ENCODE results near the gene MARCKS.

Gene MARCKS, protein sequence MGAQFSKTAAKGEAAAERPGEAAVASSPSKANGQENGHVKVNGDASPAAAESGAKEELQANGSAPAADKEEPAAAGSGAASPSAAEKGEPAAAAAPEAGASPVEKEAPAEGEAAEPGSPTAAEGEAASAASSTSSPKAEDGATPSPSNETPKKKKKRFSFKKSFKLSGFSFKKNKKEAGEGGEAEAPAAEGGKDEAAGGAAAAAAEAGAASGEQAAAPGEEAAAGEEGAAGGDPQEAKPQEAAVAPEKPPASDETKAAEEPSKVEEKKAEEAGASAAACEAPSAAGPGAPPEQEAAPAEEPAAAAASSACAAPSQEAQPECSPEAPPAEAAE

DNA sequence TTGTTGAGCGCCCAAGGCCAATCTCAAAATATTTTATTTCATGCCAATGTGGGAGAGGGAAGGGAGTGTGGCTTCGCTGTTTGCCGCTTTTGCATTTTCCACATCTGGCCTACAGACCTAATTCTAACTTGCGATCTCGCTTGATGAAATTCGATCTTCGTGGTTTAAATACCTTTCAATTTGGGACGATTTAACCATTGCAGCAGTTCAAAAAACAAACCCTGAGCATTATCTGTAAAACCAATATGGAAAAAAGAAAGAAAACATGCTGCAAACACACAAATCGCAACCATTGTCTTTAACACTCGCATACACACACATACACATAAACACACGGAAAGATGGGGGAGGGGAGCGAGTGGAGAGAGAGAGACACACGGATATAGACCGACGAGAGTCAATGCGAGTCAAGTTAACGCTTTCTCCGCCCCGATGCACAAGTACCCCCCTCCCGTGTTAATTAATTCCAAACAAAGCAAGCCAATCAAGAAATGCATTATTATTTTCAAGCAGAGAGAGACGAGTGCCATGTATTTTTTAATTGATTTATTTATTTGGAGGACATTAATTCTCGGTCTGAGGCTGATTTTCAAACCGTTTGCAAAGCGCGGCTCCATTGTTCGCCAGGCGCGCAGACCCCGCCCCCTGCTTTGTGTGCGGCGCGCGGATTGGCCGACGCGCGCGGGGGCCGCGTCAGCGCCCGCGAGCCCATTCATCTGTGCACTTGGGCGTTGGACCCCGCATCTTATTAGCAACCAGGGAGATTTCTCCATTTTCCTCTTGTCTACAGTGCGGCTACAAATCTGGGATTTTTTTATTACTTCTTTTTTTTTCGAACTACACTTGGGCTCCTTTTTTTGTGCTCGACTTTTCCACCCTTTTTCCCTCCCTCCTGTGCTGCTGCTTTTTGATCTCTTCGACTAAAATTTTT lies at the start of gene MARCKS:
MARCKS (plus strand) TSS at position 721 of the 931 bp plus-strand sequence. CDS start 401 bp downstream, outside the sequence.
- DNase-seq = peak; percentile 98

DNA sequence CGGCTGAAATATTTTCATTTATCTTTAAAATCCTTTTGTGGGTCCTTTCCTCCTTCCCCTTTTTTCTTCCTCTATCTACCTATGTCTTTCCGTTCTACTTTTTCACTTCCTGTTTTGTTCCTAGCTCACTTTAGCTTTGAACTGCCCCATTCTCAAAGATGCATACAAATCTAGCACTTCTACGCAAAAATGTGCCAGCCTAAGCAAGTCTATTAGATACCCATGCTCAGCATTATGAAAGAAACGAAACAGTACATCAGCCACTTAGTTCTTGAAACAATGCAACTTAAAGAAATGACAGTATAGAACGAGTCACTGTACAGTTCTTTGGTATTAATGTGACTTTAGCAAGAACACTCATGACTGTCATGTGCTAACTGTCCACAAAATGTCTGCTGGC lies 47.3 kb upstream of the MARCKS start:
- DNase-seq = no peak

DNA sequence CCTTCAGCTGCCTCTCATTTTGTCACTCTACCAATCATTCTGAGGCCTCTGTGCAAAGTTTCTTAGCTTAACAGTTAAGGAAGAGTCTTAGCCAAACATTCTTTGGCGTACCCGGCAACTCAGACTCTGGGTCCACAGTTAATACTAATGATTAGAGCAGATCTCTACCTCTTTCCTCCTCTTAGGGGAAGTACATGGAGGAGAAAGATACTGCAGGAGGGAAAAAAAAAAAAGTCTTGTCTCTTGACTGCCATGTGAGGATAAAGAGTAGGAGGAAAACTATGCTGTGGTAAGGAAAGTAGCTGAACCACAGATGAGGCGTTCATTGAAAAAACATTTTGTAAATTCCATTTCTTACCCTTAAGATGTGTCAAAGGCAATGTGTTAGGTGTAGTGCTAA lies 44.0 kb upstream of the MARCKS start:
- DNase-seq = no peak

DNA sequence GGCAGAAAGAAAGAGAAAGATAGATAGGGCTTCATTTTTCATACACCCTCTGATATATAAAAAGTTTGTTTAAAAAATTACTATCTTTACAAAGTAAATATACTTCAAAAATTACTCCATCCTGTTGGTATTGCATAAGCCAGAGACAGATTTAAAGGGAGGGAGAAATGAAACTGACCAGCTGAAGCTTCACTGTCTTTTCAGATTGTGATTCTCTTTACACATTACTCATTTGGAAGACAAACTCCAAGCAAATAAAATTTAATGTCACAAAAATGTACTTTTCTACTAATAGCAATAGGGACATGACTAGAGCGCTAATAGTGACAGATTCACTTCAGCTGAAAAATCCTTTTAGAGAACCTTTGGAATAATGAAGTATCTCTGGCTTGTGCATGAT lies 38.6 kb upstream of the MARCKS start:
- DNase-seq = no peak

DNA sequence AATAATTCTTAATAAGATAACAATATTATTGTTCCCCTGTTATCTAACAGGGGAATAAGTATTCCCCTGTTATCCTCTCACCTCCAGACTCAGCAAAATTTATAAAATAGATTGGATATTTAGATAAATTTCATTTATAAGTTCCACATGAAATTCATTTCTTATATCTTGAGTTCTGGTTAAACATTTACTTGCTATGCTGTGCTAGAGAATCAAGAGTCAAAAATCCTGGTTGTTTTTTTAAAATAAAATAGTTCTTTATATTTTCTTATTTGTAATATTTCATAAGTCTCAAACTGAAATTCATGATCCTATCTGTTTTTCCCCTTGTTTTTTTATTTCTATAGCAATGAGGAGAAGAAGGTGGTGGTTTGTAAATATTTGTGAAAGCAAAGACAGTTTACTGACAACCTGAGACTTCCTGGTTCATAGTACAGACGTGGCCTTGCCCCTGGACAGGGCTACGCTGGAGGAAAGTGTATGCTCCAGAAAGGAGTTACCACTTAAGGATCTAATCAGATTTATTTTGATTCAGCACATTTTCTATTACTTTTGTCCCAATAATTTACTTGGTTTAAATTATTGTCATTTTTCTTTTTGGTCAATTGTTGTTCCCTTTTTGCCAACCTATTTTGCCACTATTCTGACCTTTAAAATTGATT lies 37.8 kb upstream of the MARCKS start:
- no peak for DNase-seq

DNA sequence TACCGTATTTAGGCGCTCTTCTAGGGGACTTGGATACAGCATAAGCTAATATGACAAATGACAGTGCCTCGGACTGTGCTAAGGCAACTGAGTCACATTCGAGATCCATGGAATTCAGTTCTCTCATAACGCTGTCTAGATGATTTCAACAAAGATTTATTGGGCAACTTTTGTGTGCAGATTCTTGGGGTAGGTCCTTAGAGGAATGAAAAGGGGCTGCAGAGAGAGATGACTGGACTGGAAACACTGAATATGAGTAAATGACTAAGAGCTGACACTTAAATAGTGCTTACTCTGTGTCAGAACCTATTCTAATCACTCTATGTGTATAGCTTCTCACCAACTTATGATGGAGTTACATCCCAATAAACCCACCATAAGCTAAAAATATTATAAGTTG lies 36.4 kb upstream of the MARCKS start:
- no peak for DNase-seq

DNA sequence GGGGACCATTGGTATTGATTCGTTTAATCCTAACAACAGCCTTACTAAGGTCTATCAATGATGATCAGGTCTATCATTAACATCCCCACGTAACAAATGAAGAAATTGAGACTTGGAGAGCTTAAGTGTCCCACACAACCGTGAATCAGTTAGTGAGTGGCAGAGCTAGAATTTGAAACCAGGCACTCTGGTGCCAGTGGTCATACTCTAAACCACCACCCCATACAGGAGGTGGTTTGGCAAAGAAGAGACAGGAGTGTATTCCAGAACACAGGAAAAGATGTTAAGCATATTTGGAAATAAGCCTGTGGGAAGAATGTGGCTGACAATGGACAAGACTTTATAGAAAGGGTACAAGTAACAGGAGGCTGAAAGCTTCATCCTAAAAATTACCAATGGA lies 35.7 kb upstream of the MARCKS start:
- DNase-seq = no peak

DNA sequence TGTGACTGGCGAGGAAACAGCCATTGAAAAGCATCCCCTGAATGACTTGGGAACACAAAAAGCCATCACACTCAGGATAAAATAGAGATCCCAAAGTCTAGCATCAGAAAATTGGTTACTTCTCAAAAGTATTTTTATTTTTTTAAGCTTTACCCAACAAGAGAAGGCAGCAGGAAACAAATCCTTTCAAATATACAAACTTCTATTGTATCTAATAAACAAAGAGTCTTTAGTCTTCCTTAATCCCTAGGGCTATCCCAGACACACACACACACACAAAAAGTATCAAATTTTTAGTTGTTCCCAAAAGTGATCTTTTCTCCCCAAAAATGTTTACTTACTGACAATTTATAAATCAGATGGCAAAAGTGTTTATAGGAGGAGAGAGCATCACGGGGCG lies 33.2 kb upstream of the MARCKS start:
- no peak for DNase-seq

DNA sequence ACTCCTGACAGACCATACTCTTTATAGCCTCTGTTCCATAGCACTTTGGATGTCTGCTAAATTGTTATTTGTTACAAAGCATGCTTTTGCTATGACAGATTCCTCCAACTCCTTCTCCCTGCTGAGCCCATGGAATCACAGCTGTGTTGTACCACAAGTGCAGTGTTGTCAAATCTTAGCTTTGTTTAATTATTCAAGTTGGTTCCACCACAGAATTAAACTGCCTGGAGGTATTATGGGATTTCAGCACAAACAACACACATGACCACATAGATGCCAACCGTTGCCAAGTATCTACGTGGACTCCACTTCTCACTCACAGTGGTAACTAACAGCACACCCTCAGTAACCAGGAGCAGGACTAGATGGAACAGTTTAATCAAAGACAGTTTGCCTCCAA lies 32.7 kb upstream of the MARCKS start:
- DNase-seq = no peak

DNA sequence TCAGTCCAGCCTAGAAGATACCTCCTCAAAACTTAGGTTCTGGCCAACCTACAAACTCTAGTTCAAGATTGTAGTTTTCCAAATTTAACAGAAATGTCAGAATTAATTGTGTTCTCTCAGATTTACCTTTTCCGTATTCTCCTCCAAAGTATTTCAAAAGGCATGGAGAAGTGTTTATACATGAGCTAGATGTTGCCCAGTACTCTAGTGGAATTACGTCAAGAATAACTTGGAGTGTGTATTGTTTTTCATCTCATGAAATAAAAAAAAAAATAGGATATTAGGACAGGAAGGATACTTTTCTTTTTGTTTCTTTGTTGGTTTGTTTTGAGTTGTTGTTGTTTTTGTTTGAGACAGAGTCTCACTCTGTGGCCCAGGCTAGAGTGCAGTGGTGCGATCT lies 32.3 kb upstream of the MARCKS start:
- DNase-seq = no peak

DNA sequence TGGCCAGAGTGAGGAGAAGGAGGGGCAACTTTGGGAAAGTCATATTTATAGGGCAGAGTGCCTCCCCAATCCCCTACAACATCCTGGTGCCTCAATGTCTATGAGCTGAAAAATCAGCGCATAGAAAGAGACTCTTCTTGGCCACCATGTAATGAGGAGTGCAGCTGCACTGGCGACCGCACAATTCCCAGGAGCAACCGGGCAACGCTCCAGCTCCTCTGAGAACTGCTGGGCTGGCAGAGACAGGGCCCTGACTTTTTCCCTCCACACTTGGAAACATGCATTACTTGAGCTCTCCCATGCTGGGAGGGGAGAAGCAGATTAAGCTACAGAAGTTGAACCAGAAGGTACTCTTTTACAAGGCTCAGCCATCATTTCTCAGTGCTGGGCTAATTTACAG lies 31.4 kb upstream of the MARCKS start:
- no peak for DNase-seq

DNA sequence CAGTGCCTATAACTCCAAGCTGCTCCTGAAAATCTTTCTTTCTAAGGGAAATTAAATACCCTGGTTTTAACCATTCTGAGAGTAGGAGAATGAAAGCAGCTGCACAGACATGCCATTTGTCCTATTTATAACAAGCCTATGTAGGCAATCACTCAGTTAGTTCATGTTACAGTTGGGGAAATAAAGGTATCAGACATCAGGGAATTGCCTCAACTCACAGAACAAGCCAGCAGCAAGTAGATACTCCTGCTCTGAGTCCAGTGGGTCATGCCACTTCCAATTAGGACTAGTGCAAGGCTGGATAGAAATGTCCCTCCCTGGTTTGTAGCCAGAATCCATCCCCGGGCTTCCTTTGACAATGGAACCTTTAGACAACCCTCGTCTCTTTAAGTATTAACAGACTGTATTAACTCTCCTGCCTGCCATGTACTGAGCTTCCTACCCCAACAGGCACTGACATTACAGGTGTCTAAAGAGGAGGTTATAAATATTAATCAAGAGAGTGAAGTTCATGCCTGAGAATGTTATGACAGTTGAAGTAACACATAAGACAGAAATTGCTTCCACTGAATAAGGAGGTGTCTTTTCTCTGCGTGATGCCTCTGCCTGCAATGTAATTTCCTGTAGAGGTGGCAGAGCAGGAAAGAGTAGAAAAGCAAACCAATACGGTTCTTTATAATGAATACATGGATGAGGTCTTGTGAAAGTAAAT lies 28.0 kb upstream of the MARCKS start:
- DNase-seq = no peak

DNA sequence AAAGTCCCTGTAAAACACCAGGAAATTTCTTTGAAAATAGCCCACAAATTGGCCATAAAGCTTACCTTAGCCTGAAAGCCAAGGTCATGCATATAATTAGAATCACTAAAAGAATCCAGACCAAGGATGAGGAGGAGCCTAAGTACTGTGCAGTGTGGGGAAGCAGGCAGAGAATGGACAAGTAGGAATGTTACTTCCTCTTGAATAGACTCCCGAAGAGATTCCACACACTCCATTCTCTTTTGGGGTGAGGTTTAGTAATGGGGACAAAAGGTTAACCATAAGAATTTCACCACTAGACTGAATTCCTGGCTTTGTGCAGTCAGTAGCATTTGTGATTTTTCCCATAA lies 27.5 kb upstream of the MARCKS start:
- no peak for DNase-seq

DNA sequence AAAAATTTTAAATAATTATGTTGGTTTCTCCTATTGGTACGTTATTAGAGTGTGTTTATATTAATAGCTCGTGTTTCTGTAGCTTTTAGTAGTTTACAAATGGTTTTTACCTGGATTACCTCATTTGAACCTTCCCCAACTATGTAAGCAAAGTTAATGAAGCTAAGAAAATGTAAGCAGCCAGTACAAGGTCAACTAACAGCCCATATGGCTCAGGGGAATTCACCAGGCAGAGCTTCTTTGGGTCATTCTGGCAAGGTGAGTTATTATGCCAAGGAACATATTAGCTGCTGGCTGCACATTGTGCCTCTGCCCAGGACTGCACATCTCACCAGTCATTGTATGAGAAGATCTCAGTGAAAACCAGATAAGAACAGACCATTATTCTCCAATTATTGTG lies 27.0 kb upstream of the MARCKS start:
- DNase-seq = no peak

DNA sequence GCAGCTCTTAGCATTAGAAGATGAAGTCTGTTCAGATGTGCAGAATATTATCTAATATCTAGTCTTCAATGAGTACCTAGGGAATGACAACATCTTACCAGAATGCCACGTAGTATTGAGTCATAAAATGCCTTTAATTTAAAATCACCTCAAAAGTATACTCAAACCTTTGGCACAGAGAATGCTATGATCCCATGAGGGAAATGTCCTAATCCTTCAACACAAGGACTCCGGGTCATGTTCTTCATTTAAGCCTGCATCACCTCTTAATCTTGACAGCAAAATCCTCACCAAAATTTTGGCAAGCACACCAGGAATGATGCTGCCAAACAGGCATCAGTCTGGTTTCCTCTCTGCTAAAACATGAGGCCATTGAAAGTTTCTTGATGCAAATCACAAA lies 23.6 kb upstream of the MARCKS start:
- no peak for DNase-seq

DNA sequence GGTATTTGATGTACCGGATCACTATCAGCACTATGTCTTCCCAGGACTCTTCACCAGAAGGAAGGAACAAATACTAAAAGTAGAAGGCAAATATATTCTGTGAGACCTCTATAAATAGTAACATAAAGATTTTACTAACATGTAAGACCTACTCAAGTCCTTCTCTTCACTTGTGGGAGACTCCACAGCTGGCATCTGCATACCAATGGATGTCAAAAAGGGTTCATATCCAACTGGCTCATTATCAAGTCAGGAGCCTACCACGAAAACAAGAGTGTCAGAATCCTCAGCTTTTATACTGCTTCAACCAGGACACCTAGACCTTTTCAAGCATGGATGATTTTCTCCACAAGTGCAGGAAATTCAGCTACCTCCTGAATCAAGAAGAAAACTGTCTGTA lies 20.0 kb upstream of the MARCKS start:
- DNase-seq = no peak

DNA sequence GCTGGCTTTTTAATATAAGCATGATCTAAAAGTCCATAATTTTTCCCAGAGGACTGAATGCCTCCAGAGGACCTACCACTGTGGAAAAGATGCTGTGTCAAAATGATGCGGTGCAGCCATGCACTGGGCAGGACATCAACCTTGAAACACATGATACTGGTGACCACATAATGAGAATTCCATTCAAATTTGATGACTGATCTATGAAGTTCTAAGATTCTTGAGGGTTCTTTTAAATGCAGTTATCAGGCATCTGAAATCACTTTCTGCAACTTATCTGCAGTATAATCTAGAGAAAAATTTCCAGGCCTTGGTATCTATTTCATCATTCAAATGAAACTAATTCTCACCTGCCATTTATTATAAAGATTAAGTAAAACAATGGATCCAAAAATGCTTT lies 15.0 kb upstream of the MARCKS start:
- DNase-seq = no peak

DNA sequence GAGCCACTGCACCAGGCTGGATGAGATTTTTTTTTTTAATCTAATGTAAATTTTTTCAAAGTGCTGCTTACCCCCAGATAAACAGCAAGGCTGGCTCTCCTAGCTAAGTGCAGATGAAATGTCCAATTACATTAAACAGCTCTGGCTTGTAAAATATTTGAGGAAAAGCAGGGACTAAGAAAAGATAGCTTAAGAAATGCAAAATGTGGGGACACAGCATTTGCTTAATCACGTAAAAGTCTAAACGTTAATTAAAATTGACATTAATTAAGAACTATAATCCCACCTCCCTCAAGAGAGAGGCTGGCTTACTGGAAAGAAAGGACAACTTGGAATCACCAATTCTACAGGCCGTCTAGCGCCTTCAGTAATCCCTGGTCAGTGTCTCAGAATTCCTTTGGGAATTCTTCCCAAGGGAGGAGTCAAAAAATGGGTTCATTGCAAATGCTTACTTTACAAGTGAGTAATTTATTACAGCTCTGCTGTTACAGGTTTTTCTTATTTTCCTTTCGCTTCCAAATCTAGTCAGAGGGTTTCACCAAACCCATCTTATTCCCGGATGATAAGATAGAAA lies 13.6 kb upstream of the MARCKS start:
- peak; percentile 86 for DNase-seq

DNA sequence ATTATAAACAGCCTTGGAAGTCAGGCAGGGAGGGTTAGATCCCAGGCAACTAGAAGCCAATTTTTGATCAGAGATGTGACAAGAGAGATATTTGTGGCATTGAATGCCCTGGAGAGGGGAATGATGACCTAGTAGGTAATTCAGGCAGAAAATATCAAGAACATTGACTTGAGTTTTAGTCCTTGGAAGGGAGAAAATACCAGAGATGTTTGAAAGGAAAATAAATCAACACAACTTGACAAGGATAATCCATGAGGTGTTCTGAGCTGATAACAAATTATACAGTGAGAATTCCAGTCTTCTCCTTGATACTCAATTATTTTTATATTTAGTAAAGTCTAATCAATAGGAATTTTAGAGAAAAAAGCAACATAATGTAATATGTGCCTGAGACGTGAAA lies 10.6 kb upstream of the MARCKS start:
- DNase-seq = peak; percentile 43

DNA sequence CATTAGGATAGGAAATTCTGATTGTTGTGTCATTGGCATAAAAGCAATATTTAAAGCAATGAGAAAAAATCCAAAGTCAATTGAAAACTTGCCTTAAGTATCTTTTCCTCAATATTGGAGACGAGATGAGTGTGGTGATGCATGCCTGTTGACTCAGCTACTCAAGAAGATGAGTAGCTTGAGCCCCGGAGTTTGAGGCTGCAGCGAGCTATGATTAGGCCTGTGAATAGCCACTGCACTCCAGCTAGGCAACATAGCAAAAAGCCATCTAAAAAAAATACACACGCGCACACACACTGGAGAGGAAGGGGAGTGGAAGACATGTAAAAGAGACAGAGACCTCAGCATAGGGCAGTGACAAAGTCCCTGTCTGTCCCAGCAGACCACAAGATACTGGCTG lies 9.7 kb upstream of the MARCKS start:
- no peak for DNase-seq

DNA sequence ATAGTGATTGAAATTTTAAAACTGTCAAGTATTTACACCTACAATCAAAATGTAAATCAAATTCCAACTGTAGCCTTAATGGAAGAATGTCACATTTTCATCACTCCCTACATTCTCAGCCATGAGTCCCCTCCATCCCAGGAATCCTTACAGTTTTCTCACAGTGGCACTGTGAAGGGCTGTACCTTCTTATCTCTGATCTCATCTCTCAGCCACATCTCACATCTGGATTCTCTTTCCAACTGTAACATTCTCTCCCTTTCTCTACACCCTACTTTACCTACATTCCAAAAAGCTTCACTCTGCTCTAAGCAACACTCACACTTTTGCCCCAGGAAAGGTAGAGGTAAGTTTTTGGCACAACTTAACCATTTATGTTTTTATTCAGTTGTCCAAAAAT lies 8.9 kb upstream of the MARCKS start:
- no peak for DNase-seq

DNA sequence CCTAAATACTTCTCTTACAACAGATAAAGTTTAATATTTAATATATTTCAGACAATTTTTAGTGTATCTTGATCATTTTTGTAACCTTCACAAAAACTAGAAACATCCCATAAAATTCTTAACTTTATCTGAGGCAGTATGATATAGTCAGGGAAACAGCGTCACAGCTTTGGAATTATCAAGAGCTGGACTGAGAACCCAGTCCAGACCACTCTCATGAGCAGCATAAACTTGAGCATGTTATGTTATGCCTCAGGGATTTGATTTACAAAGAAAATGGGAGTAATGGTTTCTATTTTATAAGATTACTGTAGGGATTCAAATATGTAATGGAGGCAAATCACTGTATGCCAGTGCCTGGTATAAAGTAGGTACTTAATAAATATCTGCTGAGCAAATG lies 8.3 kb upstream of the MARCKS start:
- DNase-seq = no peak

DNA sequence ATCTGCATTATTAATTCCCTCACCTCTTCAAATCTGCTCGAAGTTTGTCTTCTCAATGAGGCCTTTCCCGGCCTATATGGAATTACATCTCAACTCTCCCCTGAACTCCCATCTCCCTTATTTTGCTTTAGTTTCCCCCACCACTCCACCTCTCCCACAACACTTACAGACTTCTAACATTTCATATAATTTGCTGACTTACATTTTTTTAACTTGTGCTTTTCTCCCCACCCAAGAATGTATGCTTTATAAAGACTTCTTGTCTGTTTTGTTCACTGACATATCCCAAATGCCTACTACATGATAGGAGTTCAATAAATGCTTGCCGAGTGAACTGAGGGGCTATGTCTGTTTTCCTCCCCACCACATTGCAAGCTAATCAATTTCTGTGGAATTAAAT lies 3.9 kb upstream of the MARCKS start:
- DNase-seq = peak; percentile 55
